ENCODE results near the gene RUSF1.

- no peak for TF ChIP-seq POLR2A (IDR thresholded peaks at IDR 0.05; ENCODE audit: low read length)
- TF ChIP-seq GATA1 (IDR thresholded peaks at IDR 0.05; ENCODE audit: low read depth, low read length): no peak
Measured at GRCh38 chr16:31532896-31533295, 24.7 kb upstream of the RUSF1 start.

Data from erythroblast (primary cell).